BJ (cell line): ENCODE results near the gene EN1. TPM values are rescaled to one million over a fixed set of nuclear protein-coding genes. Genes with fewer than 3 reads are reported as not detected.

ENCODE experiments used
- CTCF ChIA-PET: fragments of 350-600 bp; formaldehyde crosslinking; extraction: SDS; loops from one replicate; lab custom pipeline; 2021; ENCODE audit warnings: antibody characterized with exemption, inconsistent platforms; lab: Yijun Ruan, JAX
- POLR2A ChIA-PET: fragments of 300-600 bp; sonication (Branson Sonifier 250); formaldehyde crosslinking; extraction: SDS; loops from one replicate; lab custom pipeline; 2021; ENCODE audit warnings: antibody characterized with exemption; lab: Charles Lee
- DNase-seq: peaks from one replicate; pipeline ENCODE4 v3.0.0-alpha.2; 2011; ENCODE audit warnings: low read depth
- H3K27me3 ChIP-seq: 2 replicates; pipeline ENCODE4 v1.6.0; 2011; ENCODE audit warnings: low read length; ENCODE audit not compliant: control insufficient read depth, insufficient read depth
- H3K36me3 ChIP-seq: 2 replicates; pipeline ENCODE4 v1.5.1; 2011; ENCODE audit warnings: low read length; ENCODE audit not compliant: control insufficient read depth, insufficient read depth
- H3K4me3 ChIP-seq: 2 replicates; pipeline ENCODE4 v1.5.1; 2011; ENCODE audit warnings: low read depth, mild to moderate bottlenecking, control low read depth, low read length
- CTCF ChIP-seq: IDR thresholded peaks from 2 replicates; pipeline ENCODE4 v1.5.1; 2011; ENCODE audit warnings: low read depth, mild to moderate bottlenecking, control low read depth, inconsistent platforms, low read length, moderate library complexity; ENCODE audit not compliant: insufficient read depth
- polyA plus RNA-seq: library from polyadenylated mRNA; depleted of rRNA; stranded (reverse); fragments of >200 nt; gene quantifications from 2 replicates; pipeline ENCODE4 v1.2.3, GENCODE V29; 2011

EN1 gene
- polyA plus RNA-seq, 1 experiment: not detected

DNA sequence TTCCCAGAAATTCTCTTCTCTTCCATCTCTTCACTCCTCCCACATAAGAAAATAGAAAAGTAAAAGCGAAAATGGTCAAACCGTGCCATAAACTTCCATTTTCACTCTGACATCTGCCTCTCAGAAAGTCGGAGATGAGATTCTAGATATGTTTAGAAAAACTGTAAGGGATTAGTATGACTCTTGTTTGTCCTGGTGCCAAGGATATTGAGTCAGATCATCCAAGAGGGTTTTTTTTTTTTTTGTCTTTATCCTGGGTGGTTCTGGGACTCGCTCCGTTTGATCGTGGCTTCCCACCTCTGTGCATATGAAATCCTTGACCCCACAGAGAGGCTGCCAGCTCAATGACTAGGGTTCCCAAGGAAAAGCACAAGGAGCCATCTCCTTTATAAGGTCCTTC is 17.3 kb downstream of the EN1 start:
- POLR2A ChIA-PET: no interaction called here
- no peak for TF ChIP-seq CTCF
- Histone ChIP-seq H3K27me3 (peaks cover 26% of the 10 kb centered on the region), H3K4me3 (no peak overlapping the region), H3K36me3 (no peaks in the 10 kb centered on the region)
- DNase-seq: no peak
- CTCF ChIA-PET: no interaction called here

GRCh38 chr2:118826093-118826492 is 21.4 kb downstream of the EN1 start:
- ChIA-PET POLR2A (no interaction called here), CTCF (interaction anchor here (0.6 kb wide), 1 partner anchor 1013 kb away, joined by 3 read pairs; no protein-coding TSS in a partner anchor)
- H3K27me3 ChIP-seq: peaks cover 7% of the 10 kb centered on the region
- TF ChIP-seq CTCF: no peak
- H3K36me3 ChIP-seq: no peaks in the 10 kb centered on the region
- DNase-seq: no peak
- no peak overlapping the region for H3K4me3 ChIP-seq

- ChIA-PET CTCF (no interaction called here), POLR2A (no interaction called here)
Observed at GRCh38 chr2:118823633-118824032, 23.8 kb downstream of the EN1 start.

DNA sequence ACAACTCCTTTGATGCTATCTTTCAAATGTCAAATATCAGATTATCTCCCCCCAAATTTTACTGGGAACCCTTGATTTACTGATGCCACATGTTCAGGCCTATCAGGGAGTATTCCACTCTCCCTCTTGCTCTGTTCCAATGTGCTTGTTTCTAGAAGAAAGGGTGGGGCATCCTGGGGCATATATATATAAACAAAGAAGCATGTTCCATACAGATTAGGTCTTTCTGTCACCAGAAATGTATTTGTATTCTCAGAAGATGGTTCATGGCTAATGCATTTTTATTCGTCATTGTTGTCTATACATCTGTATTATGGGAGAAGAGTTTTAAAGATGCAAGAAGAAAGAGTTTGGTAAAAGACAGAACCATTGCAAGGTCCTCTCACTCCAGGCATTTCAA is 24.9 kb downstream of the EN1 start:
- ChIA-PET POLR2A (no interaction called here), CTCF (interaction anchor here (1.0 to 1.2 kb wide), 2 partner anchors 23 to 283 kb away, joined by 3 read pairs; no protein-coding TSS in a partner anchor)
- no peaks in the 10 kb centered on the region for H3K36me3 ChIP-seq
- H3K4me3 ChIP-seq: no peak overlapping the region
- H3K27me3 ChIP-seq: peaks cover 2% of the 10 kb centered on the region
- DNase-seq: no peak
- TF ChIP-seq CTCF: no peak

More at GRCh38 chr2:118823633-118824032, 23.8 kb downstream of the EN1 start:
- no peak overlapping the region for H3K4me3 ChIP-seq
- DNase-seq: no peak
- no peak for TF ChIP-seq CTCF
- no peaks in the 10 kb centered on the region for H3K36me3 ChIP-seq
- peaks cover 4% of the 10 kb centered on the region for H3K27me3 ChIP-seq

DNA sequence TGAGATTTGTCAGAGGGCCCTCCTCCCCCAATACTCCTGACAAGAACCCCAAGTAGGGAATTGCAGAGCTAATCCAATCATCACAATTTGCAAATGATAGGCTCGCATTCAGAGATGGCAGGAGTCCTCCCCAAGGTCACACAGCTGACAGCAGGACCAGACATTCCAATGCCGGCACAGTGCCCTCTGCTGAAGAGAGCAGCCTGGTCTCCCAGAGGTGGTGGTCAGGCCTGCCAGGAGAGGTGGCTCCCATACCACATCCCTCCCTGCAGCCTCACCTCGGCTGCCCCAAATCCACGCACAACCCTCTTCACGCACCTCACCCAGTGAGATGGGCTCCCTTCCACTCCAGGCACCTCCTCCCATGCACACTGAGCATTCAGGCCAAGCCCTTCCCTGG is 25.4 kb downstream of the EN1 start:
- DNase-seq: no peak
- ChIA-PET CTCF (interaction anchor here (1.2 kb wide), 1 partner anchor 22 kb away, joined by 3 read pairs; no protein-coding TSS in a partner anchor), POLR2A (no interaction called here)
- H3K27me3 ChIP-seq: peaks cover 2% of the 10 kb centered on the region
- H3K4me3 ChIP-seq: no peak overlapping the region
- H3K36me3 ChIP-seq: no peaks in the 10 kb centered on the region
- TF ChIP-seq CTCF: no peak
